T-helper 1 cell (primary cell): Measurements from ENCODE around the gene LRRTM4.

Experiments used
- DNase-seq, 5 donors: peaks; one replicate each; pipeline ENCODE4 v3.0.0-alpha.2; 2012 to 2020
- total RNA-seq, 4 donors: gene quantifications; one replicate each; lab custom pipeline; 2026; lab: John Stamatoyannopoulos, UW

The LRRTM4 gene
- total RNA-seq: 0 reads per million in 4 donors

DNA sequence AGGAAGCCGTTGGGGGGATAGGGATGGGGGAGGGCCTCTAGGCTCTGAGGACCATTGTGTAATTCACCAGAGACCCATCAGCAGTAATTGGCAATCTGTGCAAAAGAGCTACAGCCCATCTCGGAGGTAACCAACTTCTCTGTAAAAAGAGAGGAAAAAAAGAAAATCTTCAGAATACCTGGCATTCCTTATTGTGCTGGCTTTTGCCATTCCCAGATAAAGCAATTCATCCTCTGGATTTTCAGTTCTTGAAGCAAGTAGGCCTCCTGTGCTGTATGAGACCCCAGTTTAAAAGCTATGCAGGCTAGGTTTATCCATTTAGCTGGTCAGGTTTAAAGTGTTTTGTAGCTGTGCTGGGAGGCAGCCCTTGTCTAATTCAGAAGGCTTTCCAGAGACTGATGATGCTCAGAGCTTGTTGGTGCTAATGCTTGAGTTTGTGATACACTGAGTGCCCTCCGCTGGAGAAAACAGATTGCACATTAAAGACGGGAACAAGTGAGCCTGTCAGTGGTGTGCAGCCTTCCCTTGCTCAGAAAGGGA is at the start of gene LRRTM4:
Gene LRRTM4 (minus strand): TSS at position 446 of the 540 bp plus-strand sequence.
- DNase-seq: no peak

DNA sequence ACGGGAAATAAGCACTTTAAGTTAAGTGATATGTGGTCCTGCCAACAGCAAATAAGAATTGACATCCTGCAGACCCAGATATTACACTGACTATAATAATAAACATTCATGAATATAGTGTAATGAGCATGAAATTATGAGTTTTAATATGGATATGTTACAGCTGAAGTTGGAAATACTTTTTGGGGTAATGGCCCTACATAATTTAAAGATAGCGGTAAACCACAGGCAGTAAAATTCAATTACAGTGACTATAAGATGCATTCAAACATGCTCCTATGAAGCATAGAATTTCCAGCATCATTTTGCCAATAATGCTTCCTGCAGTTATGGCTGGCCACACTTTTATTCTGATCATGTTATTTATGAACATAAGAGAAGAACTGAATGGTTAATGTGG is 49.4 kb upstream of the LRRTM4 start:
- DNase-seq: no peak

- no peak for DNase-seq
Observed at GRCh38 chr2:77567723-77568122, 45.5 kb upstream of the LRRTM4 start.

DNA sequence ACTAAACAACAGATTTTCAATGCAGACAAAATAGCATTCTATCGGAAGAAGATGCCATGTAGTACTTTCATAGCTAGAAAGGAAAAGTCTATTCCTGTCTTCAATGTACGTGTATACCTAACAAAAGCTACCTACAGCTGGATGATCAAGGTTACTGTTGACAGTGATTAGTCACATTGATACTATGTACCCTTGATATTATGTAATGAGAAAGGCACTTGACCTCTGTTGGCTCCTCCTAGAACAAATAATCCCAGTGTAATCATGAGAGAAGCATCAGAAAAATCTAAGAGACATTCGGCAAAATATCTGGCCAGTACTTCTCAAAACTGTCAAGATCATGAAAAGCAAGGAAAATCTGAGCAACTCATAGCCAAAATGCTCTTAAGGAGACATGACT is 44.4 kb upstream of the LRRTM4 start:
- DNase-seq: no peak

- no peak for DNase-seq
Observed at GRCh38 chr2:77566131-77566530, 44.0 kb upstream of the LRRTM4 start.

GRCh38 chr2:77552956-77553355 is 30.8 kb upstream of the LRRTM4 start:
- no peak for DNase-seq

DNA sequence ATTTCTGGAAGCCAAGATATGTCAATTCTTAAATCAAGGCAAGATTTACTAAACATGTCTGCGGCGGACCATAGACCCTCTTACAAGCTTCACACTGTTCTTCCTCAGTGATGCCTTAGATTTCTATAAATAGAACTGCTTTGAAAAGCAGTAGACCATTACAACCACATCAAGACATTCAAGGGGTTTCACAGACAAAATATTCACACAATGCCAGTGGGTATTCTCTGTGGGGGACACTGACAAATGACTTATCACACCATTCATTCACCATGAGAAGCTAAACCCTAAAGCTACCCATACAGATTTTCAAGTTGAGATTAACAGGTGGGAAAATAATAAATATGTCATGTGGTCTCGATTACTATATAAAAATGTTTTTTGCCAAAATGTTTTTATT is 15.9 kb upstream of the LRRTM4 start:
- no peak for DNase-seq

DNA sequence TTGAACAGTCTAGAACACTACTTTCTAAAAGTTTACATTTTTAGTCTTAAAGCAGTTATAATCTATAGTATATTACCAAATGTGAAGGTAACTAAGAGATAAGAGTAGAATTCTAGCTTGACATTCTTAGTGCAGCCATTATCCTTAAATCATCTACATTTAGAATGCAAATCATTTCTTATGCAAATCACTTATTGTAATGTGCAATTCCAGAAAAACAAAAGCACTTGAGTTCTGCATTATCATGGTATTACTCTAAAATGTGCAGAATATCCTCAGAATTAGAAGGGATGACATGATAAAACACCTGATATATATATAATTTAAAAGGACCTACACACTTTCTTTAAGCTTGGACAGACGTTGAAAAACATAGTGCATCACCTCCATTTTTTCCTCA is 712 bp upstream of the LRRTM4 start:
- DNase-seq: no peak

- no peak for DNase-seq
Observed at GRCh38 chr2:77521548-77521891, 656 bp downstream of the LRRTM4 start.

GRCh38 chr2:77520641-77521547 is 1.3 kb downstream of the LRRTM4 start:
- DNase-seq: no peak

GRCh38 chr2:77519888-77520506 is 2.2 kb downstream of the LRRTM4 start:
- DNase-seq: no peak

GRCh38 chr2:77519164-77519887 is 2.9 kb downstream of the LRRTM4 start:
- DNase-seq: no peak

DNA sequence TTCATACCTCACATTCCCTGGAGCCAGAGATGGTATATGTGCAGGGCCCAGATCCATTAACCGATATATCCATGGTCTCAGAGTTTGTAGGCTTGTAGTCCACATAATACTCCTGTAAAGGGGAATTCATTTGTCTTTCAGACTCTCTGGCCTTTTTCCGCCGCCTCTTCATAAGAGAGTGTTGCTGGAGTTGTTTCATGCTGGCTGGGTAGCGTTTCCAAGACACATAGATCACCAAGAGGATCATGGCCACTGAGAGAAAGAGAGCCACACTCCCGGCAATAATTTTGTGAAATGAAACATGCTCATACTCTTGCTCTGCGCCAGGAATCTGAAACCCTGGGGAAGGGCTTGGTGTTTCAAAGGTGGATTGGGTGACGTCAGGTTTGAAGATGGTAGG is 3.9 kb downstream of the LRRTM4 start:
- DNase-seq: no peak

DNA sequence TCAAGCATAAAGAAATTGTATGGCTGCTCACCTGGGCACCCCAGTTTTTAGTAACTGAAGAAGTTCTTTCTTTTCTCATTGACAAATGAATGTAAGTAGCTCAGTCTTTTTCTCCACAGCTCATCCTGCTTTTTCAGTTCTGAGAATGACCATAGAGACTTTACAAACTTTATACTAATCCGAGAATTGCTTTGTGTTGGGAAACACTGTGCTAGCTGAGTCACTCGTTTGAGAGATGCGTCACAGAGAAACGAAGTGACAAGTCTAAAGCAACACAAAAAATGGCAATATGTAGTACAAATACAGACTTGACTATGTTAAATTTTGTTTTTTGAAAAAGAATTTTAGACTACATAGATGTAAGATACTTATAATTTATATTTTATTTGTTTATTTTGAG is 9.0 kb downstream of the LRRTM4 start:
- no peak for DNase-seq

DNA sequence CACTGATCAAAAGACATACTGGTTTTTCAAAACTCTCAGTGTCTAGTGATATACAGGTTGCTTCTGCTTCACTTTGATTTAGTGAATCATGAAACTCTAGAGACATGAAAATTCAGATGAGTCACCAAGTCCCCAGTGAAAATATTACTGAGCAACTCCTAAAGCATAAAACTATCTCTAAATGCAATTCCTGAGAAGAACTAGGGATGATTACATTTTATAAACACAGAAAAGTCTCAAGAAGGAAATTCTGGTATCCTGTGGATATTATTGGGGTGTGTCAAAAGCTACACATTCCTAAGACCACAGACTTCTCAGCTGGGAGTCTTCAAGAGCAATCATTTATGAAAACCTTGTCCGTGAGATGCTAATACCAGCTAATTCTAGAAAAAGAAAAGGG is 9.7 kb downstream of the LRRTM4 start:
- DNase-seq: no peak

GRCh38 chr2:77508511-77508910 is 13.7 kb downstream of the LRRTM4 start:
- no peak for DNase-seq

GRCh38 chr2:77507657-77508056 is 14.5 kb downstream of the LRRTM4 start:
- no peak for DNase-seq

GRCh38 chr2:77488141-77488540 is 34.0 kb downstream of the LRRTM4 start:
- no peak for DNase-seq

- DNase-seq: no peak
Observed at GRCh38 chr2:77487074-77487803, 34.9 kb downstream of the LRRTM4 start.

GRCh38 chr2:77484026-77484425 is 38.1 kb downstream of the LRRTM4 start:
- DNase-seq: no peak

GRCh38 chr2:77479895-77480294 is 42.3 kb downstream of the LRRTM4 start:
- DNase-seq: no peak

DNA sequence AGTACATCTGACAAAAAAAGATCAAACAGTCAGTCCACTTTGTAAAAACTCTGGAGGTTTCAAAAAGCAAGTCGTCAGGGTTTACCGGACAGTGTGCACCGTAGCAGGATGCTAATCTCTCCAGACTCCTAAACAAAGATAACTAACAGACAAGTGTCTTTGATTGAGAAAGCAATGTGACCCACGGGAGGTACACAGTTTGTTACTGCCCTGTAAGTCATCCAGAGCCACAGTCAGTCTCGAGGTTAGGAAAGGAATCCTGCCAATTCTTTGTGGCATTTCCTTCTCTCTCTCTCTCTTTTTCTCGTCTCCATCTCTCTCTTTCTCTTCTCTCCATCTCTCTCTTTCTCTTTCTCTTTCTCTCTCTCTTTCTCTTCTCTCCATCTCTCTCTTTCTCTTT is 42.8 kb downstream of the LRRTM4 start:
- DNase-seq: no peak

DNA sequence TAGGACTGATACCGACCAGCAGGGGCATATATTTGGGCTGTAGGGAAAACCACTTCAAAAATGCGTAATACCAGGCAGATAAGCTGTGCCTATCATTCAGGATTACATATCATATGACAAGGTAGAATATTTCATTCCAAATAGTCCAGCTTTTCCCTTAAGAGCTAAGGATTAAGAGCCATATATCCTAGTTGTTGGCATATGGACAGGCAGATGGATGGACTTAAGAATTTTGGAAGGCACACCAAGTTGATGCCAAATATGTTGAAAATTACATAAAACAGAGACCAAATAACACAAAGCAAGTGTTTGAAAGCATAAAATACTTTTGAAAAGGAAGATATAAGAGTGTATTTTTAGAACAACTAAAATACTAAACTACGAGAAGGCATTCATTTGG is 52.1 kb downstream of the LRRTM4 start:
- no peak for DNase-seq
